Epithelial cell of prostate (primary cell): ENCODE data around the gene DMXL1.
"Not testable (repeated sequence)": the region's sequence is repeated elsewhere in the genome, so short reads cannot be mapped to it uniquely, and the experiment has no call there.

ENCODE experiments used
- DNase-seq: peaks from one replicate; pipeline ENCODE4 v3.0.0-alpha.2; 2011; ENCODE audit warnings: low read depth, low spot score
- H3K27ac ChIP-seq: fragments of 450-650 bp; 2 replicates; pipeline ENCODE4 v1.5.1; 2017; ENCODE audit warnings: mild to moderate bottlenecking

The DMXL1 gene

DNA sequence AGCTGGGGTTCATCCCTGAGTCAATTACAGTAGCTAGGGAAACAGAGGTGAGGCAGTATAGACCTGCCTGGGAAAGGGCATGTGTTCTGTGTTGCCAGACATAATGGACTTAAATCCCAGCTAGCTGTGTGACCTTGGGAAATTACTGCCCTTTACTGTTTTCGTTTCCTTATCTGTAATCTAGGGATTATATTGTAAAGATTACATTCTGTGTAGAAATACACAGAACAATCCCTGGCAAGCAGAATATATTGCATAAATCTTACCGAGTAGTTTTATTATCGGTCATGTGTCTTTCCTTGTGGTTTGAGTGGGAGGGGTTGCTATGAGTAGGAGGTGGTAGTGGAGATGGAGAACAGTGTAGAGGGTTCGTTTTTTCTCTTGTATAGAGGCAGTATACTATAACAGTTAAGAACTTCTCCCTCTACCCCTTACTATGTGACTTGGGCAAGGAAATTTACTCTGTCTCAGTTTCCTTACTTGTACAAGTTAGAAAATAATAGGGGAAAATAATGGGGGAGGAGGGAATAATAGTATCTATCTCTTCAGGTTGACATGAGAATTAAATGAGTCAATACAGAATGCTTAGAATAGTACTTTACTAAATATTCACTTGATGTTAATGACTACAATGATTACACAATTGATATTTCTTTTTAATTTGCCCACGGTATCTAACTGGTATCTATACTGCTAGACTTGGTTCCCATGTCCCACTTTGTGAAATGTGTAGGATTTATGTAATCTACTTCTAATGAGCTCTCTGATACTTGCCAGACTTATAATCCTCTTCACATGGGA, 7.1 kb upstream of the DMXL1 start:
- no peak overlapping the region for H3K27ac ChIP-seq

GRCh38 chr5:119067450-119067849, 3.4 kb upstream of the DMXL1 start:
- H3K27ac ChIP-seq: no peak overlapping the region
- DNase-seq: no peak

More for the DNA sequence above, 7.1 kb upstream of the DMXL1 start:
- no peak for DNase-seq

GRCh38 chr5:119070578-119070827, 384 bp upstream of the DMXL1 start:
- DNase-seq: no peak
- peak overlapping the region; percentile 84 for H3K27ac ChIP-seq

GRCh38 chr5:119071561-119071995, 691 bp downstream of the DMXL1 start:
- peak overlapping the region; percentile 84 for H3K27ac ChIP-seq
- DNase-seq: no peak

GRCh38 chr5:119072496-119072895, 1.6 kb downstream of the DMXL1 start:
- no peak for DNase-seq
- no peak overlapping the region for H3K27ac ChIP-seq

DNA sequence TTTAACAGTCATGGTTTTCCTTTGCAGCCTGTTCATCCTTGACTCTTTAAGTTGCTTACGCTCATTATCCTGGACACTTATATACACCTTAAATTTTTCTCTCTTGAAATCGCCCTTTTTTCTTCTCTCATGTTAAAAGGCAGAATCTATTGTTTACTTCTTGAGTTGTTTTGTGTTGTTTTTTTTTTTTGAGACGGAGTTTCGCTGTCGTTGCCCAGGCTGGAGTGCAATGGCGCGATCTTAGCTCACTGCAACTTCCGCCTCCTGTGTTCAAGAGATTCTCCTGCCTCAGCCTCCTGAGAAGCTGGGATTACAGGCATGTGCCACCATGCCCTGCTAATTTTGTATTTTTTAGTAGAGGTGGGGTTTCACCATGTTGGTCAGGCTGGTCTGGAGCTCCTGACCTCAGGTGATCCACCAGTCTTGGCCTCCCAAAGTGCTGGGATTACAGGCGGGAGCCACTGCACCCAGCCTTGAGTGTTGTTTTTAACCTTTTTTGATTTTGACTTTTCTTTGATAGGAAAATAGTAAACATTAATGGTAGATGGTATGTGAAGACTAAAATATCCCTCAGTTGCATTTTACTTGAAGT, 3.0 kb downstream of the DMXL1 start:
- DNase-seq, H3K27ac ChIP-seq: not testable (repeated sequence)

GRCh38 chr5:119074419-119074818, 3.5 kb downstream of the DMXL1 start:
- no peak overlapping the region for H3K27ac ChIP-seq
- DNase-seq: no peak

DNA sequence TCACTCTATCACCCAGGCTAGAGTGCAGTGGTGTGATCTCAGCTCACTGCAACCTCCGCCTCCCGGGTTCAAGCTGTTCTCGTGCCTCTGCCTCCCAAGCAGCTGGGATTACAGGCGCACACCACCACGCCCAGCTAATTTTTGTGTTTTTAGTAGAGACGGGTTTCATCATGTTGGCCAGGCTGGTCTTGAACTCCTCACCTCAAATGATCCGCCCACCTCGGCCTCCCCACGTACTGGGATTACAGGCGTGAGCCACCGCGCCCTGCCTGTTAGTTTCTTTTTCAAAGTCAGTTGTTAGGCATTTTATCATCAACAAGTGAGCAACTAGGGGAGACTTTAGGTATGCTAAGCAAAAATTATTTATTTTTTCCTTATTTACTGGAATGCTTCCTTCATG, 4.4 kb downstream of the DMXL1 start:
- H3K27ac ChIP-seq, DNase-seq: not testable (repeated sequence)

GRCh38 chr5:119076080-119076479, 5.2 kb downstream of the DMXL1 start:
- no peak overlapping the region for H3K27ac ChIP-seq
- DNase-seq: no peak

DNA sequence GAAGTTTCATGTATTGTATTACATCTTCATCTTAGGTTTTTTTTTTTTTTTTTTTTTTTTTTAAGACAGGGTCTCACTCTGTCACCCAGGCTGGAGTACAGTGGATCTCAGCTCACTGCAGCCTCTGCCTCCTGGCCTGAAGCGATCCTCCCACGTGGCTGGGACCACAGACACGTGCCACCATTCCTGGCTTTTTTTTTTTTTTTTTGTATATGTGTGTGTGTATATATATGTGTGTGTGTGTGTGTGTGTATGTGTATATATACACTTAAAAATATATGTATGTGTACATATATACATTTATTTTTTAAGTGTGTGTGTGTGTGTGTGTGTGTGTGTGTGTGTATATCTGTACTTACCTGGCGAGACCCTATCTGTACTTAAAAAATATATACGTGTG, 6.6 kb downstream of the DMXL1 start:
- H3K27ac ChIP-seq: no peak overlapping the region
- no peak for DNase-seq

DNA sequence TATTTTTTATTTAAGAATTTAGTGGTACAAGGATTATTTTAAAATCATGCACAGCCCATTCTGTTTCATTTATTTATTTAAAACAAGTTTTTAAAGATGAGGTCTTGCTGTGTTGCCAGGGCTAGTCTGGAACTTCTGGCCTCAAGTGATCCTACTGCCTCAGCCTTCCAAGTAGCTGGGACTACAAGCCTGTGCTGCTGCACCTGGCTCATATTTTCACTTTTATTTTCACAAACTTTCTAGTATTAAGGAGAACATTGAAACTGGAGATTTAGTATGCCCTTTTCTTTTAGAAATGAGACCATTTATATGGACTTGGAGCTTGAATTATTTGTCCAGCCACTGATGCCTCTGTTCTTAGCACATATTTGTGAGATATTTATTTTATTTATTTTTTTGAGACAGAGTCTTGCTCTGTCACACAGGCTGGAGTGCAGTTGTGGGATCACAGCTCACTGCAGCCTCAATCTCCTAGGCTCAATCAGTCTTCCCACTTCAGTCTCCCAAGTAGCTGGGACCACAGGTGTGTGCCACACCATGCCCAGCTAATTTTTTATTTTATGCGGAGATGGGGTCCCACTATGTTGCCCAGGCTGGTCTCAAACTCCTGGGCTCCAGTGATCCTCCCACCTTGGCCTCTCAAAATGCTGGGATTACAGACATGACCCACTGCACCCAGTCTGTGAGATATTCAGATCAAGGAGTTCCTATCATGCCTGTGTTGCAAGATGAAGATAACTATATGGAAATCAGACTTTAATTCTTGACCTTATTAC, 7.4 kb downstream of the DMXL1 start:
- peak overlapping the region; percentile 32 for H3K27ac ChIP-seq
- no peak for DNase-seq

GRCh38 chr5:119078861-119079260, 8.0 kb downstream of the DMXL1 start:
- no peak for DNase-seq
- peak overlapping the region; percentile 32 for H3K27ac ChIP-seq

GRCh38 chr5:119079318-119079921, 8.5 kb downstream of the DMXL1 start:
- H3K27ac ChIP-seq: peak overlapping the region; percentile 32
- DNase-seq: no peak

DNA sequence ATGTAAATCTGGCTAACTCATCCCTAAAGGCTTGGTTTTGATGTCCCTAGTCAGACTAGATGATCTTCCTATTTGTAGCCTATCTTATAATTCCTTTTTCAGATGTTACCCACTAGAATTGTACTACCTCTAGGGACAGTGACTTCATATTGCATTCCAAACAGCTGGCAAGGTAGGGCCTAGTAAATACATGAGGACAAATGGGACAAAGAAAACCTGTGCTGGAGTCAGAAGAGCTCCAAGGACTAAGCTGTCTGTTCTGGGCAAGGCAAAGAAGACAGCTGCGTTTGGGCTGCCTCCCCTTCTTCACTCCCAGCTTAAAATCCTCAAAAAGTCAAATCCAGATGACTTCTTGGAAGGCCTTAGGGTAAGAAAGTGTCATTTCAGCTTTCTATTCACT, 10.0 kb downstream of the DMXL1 start:
- no peak for DNase-seq
- H3K27ac ChIP-seq: no peak overlapping the region

- no peak overlapping the region for H3K27ac ChIP-seq
- DNase-seq: no peak
Measured at GRCh38 chr5:119082691-119083090, 11.8 kb downstream of the DMXL1 start.

DNA sequence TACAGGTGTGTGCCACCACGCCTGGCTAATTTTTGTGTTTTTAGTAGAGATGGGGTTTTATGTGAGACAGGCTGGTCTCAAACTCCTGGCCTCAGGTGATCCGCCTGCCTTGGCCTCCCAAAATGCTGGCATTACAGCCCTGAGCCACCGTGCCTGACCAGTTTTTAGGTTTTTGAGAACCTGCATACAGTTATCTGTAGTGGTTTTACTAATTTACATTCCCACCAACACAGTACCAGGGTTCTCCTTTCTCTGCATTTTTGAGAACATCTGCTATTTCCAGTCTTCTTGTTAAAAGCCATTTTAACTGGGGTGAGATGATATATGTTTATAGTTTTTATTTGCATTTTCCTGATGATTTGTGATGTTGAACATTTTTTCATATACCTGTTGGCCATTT, 12.8 kb downstream of the DMXL1 start:
- H3K27ac ChIP-seq: no peak overlapping the region
- no peak for DNase-seq

DNA sequence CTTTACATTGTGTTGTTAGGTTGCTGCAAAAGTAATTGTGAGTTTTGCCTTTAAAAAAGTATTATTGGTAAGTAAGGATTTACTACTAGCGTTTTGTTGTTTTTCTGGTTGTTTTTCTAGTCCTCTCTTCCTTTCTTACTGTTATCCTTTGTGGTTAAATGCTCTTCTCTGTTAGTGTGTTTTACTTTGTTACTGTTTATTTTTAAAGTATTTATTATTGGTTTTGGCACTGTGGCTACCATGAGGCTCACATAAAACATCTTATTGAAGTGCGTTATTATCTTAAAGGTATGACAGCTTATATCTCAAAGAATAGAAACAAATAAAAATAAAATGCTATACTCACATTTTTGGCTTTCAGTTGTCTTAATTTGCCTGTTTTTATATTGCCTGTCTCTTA, 17.6 kb downstream of the DMXL1 start:
- H3K27ac ChIP-seq: no peak overlapping the region
- no peak for DNase-seq

- H3K27ac ChIP-seq: no peak overlapping the region
- no peak for DNase-seq
Measured at GRCh38 chr5:119095611-119096010, 24.7 kb downstream of the DMXL1 start.

DNA sequence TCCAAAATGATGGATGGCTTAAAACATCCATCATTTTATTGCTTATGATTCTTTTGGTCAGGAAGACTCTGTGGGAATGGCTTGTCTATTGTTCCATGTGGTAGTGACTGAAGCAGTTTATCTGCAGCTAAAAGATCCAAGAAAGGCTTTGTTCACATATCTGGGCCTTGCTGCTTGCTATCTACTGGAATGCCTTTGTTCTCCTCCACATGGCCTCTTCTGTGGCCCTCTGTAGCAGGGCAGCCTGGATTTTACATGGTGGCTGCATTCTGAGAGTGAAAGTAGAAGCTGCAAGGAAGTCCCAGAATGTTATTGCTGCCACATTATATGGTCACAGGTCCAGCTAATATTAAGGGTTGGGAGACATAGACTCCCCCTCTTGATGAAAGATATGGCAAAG, 35.1 kb downstream of the DMXL1 start:
- DNase-seq: no peak
- no peak overlapping the region for H3K27ac ChIP-seq

GRCh38 chr5:119112151-119112550, 41.3 kb downstream of the DMXL1 start:
- no peak for DNase-seq

GRCh38 chr5:119117237-119117636, 46.4 kb downstream of the DMXL1 start:
- DNase-seq: no peak
- H3K27ac ChIP-seq: no peak overlapping the region

More at GRCh38 chr5:119112151-119112550, 41.3 kb downstream of the DMXL1 start:
- H3K27ac ChIP-seq: no peak overlapping the region
